Erythroblast (primary cell): ENCODE data around the gene RBM18.

ENCODE experiments used
- GATA1 ChIP-seq: IDR thresholded peaks from 2 replicates; pipeline ENCODE4 v1.6.1; 2011; ENCODE audit warnings: low read depth, mild to moderate bottlenecking, control low read depth, low read length, moderate library complexity
- POLR2A ChIP-seq: IDR thresholded peaks from 2 replicates; pipeline ENCODE4 v1.6.1; 2011; ENCODE audit warnings: mild to moderate bottlenecking, low read length

- TF ChIP-seq POLR2A: no peak
- no peak for TF ChIP-seq GATA1
Measured at GRCh38 chr9:122220673-122221182, 43.9 kb downstream of the RBM18 start.
